ENCODE data around the gene APH1B.
A peak's percentile ranks its signal among the peaks of the same experiment; 100 is the strongest.

The APH1B gene

DNA sequence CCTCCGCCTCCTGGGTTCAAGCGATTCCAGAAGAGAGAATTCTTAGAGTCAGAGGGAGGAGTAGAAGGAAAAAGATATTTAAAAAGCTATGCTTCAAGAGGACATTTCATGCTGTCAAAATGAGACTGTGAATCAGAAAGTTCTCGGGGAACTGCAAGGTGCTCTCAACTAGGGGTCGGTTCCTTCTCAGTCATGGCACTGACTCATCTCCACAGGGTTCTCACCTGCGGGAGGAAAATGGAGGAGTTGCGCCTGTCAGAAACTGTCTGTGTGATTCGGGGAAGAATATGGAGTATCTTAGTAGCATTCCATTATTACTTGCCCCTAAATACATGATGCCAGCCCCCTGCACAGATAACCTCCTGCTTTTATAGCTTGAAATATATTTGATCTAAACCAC is 47.4 kb downstream of the APH1B start:
- no peak overlapping the region for H3K4me3 ChIP-seq (ENCODE audit: low read depth, low read length)
- TF ChIP-seq, protein P1, sequence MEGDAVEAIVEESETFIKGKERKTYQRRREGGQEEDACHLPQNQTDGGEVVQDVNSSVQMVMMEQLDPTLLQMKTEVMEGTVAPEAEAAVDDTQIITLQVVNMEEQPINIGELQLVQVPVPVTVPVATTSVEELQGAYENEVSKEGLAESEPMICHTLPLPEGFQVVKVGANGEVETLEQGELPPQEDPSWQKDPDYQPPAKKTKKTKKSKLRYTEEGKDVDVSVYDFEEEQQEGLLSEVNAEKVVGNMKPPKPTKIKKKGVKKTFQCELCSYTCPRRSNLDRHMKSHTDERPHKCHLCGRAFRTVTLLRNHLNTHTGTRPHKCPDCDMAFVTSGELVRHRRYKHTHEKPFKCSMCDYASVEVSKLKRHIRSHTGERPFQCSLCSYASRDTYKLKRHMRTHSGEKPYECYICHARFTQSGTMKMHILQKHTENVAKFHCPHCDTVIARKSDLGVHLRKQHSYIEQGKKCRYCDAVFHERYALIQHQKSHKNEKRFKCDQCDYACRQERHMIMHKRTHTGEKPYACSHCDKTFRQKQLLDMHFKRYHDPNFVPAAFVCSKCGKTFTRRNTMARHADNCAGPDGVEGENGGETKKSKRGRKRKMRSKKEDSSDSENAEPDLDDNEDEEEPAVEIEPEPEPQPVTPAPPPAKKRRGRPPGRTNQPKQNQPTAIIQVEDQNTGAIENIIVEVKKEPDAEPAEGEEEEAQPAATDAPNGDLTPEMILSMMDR (IDR thresholded peaks at IDR 0.05; ENCODE audit: control insufficient read depth, extremely low read depth, insufficient read depth): no peak
- no peak for DNase-seq (ENCODE audit: low read depth)

DNA sequence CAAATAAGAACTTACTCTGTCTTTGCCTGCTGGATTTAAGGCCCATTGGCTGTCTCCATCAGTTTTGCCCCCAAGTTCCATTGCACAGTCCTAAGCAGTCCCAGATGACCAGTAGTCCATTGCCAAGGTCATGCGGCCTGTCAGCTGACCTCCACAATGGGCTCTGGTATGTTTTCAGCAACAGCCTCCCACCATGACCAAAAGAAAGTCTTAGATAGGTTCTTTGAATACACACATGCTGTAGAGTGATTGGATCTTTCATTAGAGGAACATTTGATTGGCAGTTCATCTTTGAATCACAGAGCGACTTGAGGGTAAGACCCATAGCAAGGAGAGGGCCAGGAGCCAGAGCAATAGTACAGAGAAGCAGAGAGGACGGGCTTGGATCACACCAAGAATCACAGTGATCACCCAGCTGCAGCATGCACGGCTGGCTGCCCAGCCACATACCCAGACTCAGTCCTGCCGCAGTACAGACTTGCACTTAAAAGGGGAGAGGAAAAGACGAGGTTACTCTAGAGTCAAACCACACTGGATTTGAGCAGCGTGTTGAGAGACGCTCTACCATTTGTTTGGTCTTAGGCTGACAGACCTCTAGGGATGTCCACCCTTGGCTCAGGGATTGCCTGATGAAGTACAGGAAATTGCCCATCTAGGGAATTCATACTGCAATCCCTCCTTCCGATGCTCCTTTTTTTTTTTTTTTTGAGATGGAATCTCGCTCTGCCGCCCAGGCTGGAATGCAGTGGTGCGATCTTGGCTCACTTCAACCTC is 50.4 kb downstream of the APH1B start:
- DNase-seq (ENCODE audit: low read depth): no peak
- H3K4me3 ChIP-seq (ENCODE audit: low read depth, low read length): no peak overlapping the region
- TF ChIP-seq, protein P1 (IDR thresholded peaks at IDR 0.05; ENCODE audit: control insufficient read depth, extremely low read depth, insufficient read depth): no peak

DNA sequence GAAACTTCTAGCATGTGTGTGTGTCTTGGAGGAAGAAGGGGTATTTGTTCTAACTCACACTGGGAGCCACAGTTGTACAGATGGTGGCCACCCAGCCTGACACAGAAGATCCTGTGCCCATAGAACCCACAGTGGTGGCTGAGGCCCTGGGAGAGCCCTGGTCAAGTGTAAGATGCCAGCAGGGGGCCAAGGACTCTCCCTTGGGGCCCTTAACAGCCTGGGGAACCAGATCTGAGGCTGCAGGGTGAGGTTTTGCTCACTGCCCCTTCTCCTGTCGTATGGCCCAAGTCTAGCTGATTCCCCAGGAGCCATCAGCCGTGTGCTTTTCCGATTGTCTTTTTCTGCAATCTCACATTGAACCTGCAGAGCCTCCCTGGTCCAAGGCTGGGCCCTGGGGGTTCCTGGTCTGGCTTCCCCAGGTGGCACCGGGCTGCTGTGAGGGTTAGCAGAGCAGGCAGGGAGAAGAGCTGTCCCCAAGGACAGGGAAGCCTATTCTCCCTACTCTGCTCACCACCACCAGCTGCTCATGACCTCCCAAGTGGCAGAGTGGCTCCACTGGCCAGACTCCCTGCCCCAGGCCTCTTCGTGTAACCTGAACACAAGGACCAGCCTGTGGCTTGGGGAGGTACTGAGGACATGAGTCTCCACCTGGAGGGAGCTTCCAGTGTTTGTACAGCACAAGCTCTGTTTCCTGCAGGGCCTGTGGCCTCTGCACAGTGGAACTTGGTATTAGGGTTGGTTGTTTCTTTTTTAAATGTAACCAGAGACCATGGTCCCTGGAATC is 52.4 kb downstream of the APH1B start:
- DNase-seq (ENCODE audit: low read depth): no peak
- TF ChIP-seq, protein P1 (IDR thresholded peaks at IDR 0.05; ENCODE audit: control insufficient read depth, extremely low read depth, insufficient read depth): no peak
- no peak overlapping the region for H3K4me3 ChIP-seq (ENCODE audit: low read depth, low read length)

DNA sequence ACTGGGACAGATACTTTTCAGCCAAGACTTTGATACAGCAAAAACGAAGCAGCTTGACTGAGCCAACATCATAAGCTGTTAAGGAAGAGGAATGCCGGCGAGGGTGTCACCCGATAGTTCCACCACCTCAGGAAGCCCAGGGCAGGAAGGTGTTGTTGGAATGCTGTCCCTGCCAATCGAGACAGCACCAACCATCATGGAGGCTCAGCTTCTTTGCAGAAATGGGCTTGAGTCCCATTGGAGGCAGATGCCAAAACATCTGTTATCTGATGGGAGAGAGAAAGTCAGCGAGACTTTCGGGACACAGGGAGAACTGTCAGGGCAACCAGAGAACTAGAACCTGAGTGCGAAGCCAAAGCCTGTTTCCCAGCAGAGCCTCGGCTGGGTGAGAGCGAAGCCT is 53.5 kb downstream of the APH1B start:
- TF ChIP-seq, protein P1 (IDR thresholded peaks at IDR 0.05; ENCODE audit: control insufficient read depth, extremely low read depth, insufficient read depth): no peak
- no peak overlapping the region for H3K4me3 ChIP-seq (ENCODE audit: low read depth, low read length)
- no peak for DNase-seq (ENCODE audit: low read depth)

DNA sequence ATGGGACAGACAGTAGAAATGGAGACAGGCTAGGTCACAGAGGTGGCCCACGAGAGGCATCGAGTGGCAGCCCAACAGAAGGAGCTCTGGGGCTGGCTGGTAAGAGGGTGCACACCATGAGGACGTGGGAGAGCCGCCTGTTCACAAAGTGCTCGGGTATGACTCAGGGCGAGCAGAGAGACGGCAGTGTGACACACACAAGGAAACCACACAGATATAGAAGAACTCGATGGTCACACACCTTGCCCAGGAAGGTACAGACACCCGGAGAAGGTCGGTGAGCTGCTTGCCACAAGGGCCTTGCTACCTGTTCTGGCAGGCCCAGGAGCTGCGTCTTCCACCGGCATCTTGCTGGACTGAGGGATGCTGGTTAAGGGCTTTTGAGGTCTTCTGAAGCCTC is 54.1 kb downstream of the APH1B start:
- no peak overlapping the region for H3K4me3 ChIP-seq (ENCODE audit: low read depth, low read length)
- DNase-seq (ENCODE audit: low read depth): no peak
- TF ChIP-seq, protein P1 (IDR thresholded peaks at IDR 0.05; ENCODE audit: control insufficient read depth, extremely low read depth, insufficient read depth): no peak

DNA sequence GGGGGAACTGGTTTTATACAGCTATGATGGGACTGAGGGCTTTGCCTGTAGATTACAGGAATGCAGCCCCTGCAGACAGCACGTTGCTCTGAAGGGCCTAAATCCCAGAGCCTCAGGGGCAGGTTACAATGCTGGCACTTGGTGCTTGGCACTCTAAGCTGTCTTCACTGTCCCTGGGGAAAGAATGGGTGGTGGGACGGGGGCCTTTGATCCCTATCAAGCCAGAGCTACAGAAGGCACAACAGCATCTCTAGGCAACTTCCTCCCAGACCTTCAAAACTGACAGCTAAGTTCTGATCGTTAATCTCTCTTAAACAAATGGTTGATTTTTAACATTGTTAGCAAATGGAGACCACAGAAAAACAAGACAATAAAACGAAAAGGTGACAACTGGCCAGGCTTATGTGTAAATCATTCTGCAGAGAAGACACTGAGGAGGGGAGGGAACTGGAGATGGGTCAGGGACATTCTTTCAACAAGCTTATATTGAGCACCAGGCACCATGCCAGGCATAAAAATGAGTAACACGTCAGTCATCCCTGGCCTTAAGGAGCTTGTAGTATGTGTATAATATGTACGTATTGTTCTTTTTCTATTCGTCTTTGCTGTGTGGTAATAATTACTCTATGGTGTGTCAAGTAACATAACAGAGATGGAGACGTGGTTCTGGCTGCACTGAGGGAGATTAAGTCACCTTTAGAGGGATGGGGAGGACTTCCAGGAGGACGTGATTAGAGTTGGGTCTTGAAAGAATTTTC is 55.1 kb downstream of the APH1B start:
- TF ChIP-seq, protein P1 (IDR thresholded peaks at IDR 0.05; ENCODE audit: control insufficient read depth, extremely low read depth, insufficient read depth): no peak
- DNase-seq (ENCODE audit: low read depth): peak; percentile 50

More for the DNA sequence above, 55.1 kb downstream of the APH1B start:
- no peak overlapping the region for H3K4me3 ChIP-seq (ENCODE audit: low read depth, low read length)

Data from LNCaP clone FGC (cell line).